WTC11 (cell line): ENCODE measurements around the gene NINL.

ENCODE experiments used
- CBFB ChIP-seq: sonication (generic); formaldehyde crosslinking; IDR thresholded peaks from 2 replicates; pipeline ENCODE4 v1.8.1; 2022; ENCODE audit warnings: mild to moderate bottlenecking, low read depth, missing genetic modification reagents
- CREM ChIP-seq: sonication (generic); formaldehyde crosslinking; IDR thresholded peaks from 2 replicates; pipeline ENCODE4 v1.8.1; 2022; ENCODE audit warnings: mild to moderate bottlenecking, missing genetic modification reagents, moderate library complexity
- OVOL2 ChIP-seq: fragments of 250-450 bp; sonication (Bioruptor Pico); IDR thresholded peaks from 2 replicates; pipeline ENCODE4 v1.9.0; 2021; ENCODE audit warnings: mild to moderate bottlenecking, borderline replicate concordance
- TF ChIP-seq, protein P1 (sequence below): sonication (generic); formaldehyde crosslinking; IDR thresholded peaks from 2 replicates; pipeline ENCODE4 v1.8.0; 2022; ENCODE audit warnings: mild to moderate bottlenecking, missing genetic modification reagents
- TF ChIP-seq, protein P2 (sequence below): fragments of 200-600 bp; IDR thresholded peaks from 2 replicates; pipeline ENCODE4 v1.8.0; 2022; ENCODE audit warnings: antibody characterized with exemption

DNA sequence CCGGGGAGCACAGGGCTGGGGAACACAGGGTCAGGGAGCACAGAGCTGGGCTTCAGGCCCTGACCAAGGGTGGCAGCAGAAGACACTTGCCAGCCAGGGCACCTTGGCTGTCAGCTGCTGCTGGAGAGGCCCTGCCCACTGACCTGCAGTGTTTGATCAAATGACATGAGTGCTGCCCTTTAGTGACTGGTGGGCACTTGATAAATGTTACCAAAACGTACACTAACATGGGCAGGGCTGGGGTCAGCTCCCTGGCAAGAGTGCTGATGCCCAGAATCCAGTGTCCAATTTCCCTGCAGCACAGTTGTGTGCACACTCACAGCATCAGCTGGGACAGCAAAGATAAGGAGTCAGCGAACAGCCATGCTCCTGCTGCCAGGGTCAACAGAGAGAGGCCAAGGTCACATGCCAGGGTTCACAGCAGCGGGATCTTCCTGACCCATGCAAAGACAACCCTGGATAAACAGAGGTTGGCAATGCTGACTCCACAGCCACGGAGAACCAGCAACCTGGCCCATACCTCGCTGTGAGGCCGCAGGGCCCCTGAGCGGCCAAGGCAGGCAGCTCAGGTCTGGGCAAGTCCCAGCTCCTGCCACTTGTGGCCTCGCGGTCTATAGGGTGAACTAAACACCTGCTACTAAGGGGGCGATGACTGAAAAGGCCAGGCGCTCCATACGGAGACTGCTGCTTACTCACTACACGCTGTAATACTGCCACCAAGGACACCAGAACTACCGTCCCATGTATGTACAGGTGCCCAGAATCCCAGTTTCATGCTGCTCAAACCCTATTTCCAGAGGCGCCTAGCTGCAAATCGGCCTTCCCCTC lies 46.3 kb downstream of the NINL start:
- TF ChIP-seq, protein P1, sequence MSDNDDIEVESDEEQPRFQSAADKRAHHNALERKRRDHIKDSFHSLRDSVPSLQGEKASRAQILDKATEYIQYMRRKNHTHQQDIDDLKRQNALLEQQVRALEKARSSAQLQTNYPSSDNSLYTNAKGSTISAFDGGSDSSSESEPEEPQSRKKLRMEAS: no peak
- TF ChIP-seq OVOL2 (no peak), CBFB (CRISPR knock-in tag) (no peak), CREM (CRISPR knock-in tag) (no peak)
- TF ChIP-seq, protein P2, sequence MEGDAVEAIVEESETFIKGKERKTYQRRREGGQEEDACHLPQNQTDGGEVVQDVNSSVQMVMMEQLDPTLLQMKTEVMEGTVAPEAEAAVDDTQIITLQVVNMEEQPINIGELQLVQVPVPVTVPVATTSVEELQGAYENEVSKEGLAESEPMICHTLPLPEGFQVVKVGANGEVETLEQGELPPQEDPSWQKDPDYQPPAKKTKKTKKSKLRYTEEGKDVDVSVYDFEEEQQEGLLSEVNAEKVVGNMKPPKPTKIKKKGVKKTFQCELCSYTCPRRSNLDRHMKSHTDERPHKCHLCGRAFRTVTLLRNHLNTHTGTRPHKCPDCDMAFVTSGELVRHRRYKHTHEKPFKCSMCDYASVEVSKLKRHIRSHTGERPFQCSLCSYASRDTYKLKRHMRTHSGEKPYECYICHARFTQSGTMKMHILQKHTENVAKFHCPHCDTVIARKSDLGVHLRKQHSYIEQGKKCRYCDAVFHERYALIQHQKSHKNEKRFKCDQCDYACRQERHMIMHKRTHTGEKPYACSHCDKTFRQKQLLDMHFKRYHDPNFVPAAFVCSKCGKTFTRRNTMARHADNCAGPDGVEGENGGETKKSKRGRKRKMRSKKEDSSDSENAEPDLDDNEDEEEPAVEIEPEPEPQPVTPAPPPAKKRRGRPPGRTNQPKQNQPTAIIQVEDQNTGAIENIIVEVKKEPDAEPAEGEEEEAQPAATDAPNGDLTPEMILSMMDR: no peak
